Measurements from ENCODE around the gene MYRF.

DNA sequence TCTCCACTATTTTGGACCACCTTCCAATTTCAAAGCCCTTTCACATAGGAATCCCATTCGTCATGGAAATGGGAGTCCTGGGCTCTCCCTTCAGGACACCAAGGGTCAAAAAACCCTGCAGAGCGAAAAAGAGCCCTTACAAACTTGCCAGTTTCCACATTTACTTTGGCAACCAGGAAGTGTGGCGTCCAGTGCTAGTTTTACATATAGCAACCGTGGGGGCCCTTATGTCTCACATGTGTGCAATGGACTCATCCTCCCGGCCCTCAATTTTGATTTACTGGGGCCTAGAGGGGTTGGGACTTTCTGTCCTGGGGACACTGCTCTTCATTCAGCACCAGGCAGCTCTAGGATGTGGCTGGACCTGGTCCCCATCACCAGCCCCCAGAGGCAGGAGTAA is 38.5 kb upstream of the MYRF start:
- TF ChIP-seq, protein P1, sequence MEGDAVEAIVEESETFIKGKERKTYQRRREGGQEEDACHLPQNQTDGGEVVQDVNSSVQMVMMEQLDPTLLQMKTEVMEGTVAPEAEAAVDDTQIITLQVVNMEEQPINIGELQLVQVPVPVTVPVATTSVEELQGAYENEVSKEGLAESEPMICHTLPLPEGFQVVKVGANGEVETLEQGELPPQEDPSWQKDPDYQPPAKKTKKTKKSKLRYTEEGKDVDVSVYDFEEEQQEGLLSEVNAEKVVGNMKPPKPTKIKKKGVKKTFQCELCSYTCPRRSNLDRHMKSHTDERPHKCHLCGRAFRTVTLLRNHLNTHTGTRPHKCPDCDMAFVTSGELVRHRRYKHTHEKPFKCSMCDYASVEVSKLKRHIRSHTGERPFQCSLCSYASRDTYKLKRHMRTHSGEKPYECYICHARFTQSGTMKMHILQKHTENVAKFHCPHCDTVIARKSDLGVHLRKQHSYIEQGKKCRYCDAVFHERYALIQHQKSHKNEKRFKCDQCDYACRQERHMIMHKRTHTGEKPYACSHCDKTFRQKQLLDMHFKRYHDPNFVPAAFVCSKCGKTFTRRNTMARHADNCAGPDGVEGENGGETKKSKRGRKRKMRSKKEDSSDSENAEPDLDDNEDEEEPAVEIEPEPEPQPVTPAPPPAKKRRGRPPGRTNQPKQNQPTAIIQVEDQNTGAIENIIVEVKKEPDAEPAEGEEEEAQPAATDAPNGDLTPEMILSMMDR (conservative IDR thresholded peaks at IDR 0.05; ENCODE audit: low read depth, low read length): no peak
- no peak for TF ChIP-seq EZH2 (IDR thresholded peaks at IDR 0.05; ENCODE audit: low read length, unreplicated experiment)

All from PC-3 (cell line).